ENCODE measurements around the gene ZNRF3. TPM values are rescaled to one million over a fixed set of nuclear protein-coding genes. Genes with fewer than 3 reads are reported as not detected.
"Not testable (repeated sequence)": the region's sequence is repeated elsewhere in the genome, so short reads cannot be mapped to it uniquely, and the experiment has no call there.

Gene ZNRF3
- total RNA-seq, 6 experiments from 2014 or later, result 5.8 to 9.2 (median 6.9) TPM

DNA sequence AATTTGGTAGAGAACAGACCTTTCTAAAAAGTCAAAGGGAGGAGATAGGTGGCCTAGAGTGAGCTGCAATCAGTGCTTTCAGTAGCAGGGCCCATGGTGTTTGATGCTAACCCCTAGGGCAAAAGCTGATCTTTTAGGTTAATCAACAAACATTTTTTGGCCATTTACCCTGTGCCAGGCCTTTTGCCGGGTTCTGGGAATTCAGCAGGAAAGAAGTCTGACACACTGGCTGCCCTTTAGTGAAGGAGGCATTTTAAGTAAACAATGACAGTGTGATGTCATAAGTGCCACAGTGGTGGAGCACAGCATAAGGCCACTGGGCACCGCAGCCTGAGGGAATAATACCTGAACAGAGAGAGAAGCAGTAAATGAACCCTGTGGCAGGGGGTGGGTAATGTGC is 149.2 kb downstream of the ZNRF3 start:
- intact Hi-C loops (cut with DNase I), result no loop called here
- peaks cover 0 to 64% (median 14%) of the 10 kb centered on the region in 4 donors for H3K4me1 ChIP-seq
- H3K27ac ChIP-seq, result peak overlapping the region; percentile 85 to 94 (median 92)
- peak; percentile 49 to 86 (median 77) for DNase-seq
- no peak overlapping the region for H3K4me3 ChIP-seq
- H3K27me3 ChIP-seq, result no peaks in the 10 kb centered on the region
- H3K36me3 ChIP-seq, result no peaks in the 10 kb centered on the region
- H3K9me3 ChIP-seq, result no peaks in the 10 kb centered on the region
- WGBS (ENCODE audit: insufficient coverage, low coverage, low lambda C conversion rate, missing lambda C conversion rate), result 20% methylated on average over 2 of the region's 2 CpGs
- ATAC-seq, result peak; percentile 66 to 84 (median 71)
- TF ChIP-seq, protein P1, sequence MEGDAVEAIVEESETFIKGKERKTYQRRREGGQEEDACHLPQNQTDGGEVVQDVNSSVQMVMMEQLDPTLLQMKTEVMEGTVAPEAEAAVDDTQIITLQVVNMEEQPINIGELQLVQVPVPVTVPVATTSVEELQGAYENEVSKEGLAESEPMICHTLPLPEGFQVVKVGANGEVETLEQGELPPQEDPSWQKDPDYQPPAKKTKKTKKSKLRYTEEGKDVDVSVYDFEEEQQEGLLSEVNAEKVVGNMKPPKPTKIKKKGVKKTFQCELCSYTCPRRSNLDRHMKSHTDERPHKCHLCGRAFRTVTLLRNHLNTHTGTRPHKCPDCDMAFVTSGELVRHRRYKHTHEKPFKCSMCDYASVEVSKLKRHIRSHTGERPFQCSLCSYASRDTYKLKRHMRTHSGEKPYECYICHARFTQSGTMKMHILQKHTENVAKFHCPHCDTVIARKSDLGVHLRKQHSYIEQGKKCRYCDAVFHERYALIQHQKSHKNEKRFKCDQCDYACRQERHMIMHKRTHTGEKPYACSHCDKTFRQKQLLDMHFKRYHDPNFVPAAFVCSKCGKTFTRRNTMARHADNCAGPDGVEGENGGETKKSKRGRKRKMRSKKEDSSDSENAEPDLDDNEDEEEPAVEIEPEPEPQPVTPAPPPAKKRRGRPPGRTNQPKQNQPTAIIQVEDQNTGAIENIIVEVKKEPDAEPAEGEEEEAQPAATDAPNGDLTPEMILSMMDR (IDR thresholded peaks at IDR 0.05), result no peak
- TF ChIP-seq POLR2A (IDR thresholded peaks at IDR 0.05), result peak; percentile 89

DNA sequence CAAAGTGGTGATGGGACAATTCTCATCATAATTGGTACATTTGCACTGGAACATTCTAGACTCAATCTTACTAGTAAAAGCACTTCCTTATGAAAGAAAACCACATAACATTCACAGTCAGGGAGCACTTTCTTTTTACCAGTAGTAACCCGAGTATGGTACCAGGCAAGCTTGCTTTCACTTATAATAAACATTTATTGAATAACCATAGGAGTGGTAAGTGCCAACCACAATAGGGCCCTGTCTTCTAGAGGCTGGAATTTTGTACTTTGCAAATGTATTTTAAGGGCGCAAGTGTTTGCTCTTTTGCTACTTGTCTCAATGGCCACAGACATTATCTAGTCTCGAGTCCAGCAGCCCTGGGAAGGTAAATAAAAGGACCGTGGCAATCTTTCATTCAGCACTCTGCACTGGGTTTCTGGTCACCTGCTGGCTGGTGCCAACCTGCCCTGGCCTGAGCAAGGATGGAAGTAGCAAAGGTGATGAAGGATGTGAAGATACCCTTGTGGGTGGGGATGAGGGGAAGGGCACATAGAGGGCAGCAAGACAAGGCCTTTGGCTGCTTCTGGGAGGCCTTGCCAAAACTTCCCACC is 154.1 kb downstream of the ZNRF3 start:
- H3K4me1 ChIP-seq, result peaks cover 0 to 42% (median 6%) of the 10 kb centered on the region in 4 donors
- intact Hi-C loops (cut with DNase I), result no loop called here
- ATAC-seq, result peak; percentile 28 to 64 (median 50)
- TF ChIP-seq, protein P1 (IDR thresholded peaks at IDR 0.05), result no peak
- TF ChIP-seq POLR2A (IDR thresholded peaks at IDR 0.05), result no peak
- H3K27me3 ChIP-seq, result no peaks in the 10 kb centered on the region
- no peak for DNase-seq
- peak overlapping the region in 2 of 3 donors; percentile 8 to 43 for H3K27ac ChIP-seq
- no peaks in the 10 kb centered on the region for H3K9me3 ChIP-seq
- 35% methylated on average over 3 of the region's 4 CpGs for WGBS (ENCODE audit: insufficient coverage, low coverage, low lambda C conversion rate, missing lambda C conversion rate)
- no peak overlapping the region for H3K4me3 ChIP-seq
- no peaks in the 10 kb centered on the region for H3K36me3 ChIP-seq

DNA sequence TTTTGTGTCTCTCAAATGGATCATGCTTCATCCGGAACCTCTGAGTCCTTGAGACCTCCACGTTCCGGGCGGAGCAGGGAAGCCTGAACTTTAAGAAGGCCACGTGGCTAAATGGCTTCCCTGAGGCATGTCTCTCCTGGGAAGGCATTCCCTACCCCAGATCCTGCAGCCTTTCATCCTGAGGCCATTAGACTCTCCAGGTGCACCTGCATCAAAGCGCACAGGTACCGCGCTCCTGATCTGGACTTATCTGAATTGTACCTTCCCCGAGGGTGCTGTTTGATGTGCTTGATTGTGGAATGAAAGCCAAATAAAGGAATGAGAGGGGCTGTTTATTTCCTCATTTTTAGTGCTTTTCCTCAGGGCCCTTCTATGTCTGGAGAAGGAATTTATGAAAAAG is 155.8 kb downstream of the ZNRF3 start:
- no peaks in the 10 kb centered on the region for H3K9me3 ChIP-seq
- no peak overlapping the region for H3K4me3 ChIP-seq
- no peaks in the 10 kb centered on the region for H3K27me3 ChIP-seq
- H3K27ac ChIP-seq, result no peak overlapping the region
- DNase-seq (no peak), ATAC-seq (no peak)
- H3K36me3 ChIP-seq, result no peaks in the 10 kb centered on the region
- TF ChIP-seq, protein P1 (IDR thresholded peaks at IDR 0.05), result no peak
- TF ChIP-seq POLR2A (IDR thresholded peaks at IDR 0.05), result no peak
- H3K4me1 ChIP-seq, result peaks cover 0 to 30% (median 0%) of the 10 kb centered on the region in 4 donors
- WGBS (ENCODE audit: insufficient coverage, low coverage, low lambda C conversion rate, missing lambda C conversion rate), result 82% methylated on average over 9 of the region's 9 CpGs
- intact Hi-C loops (cut with DNase I), result no loop called here

DNA sequence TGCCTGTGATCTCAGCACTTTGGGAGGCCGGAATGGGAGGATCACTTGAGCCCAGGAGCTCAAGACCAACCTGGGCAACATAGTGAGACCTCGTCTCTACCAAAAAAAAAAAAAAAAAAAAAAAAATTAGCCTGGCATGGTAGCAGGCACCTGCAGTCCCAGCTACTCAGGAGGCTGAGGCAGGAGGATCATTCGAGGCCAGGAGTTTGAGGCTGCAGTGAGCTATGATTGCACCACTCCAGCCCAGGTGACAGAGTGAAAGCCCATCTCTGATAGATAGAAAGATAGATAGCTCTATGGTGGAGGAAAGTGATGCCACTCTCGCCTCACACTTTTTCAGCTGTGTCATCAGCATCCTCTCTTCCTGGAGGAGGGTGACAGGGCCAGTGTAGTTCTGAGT is 156.3 kb downstream of the ZNRF3 start:
- H3K27ac ChIP-seq, DNase-seq, H3K27me3 ChIP-seq, H3K9me3 ChIP-seq, H3K4me3 ChIP-seq, H3K36me3 ChIP-seq, ATAC-seq: not testable (repeated sequence)
- H3K4me1 ChIP-seq, result peaks cover 0 to 34% (median 0%) of the 10 kb centered on the region in 4 donors
- intact Hi-C loops (cut with DNase I), result loop anchor here (5.0 kb wide), 1 partner anchor 187 kb away; no protein-coding TSS in a partner anchor
- WGBS (ENCODE audit: insufficient coverage, low coverage, low lambda C conversion rate, missing lambda C conversion rate), result 88% methylated on average over 3 of the region's 4 CpGs

DNA sequence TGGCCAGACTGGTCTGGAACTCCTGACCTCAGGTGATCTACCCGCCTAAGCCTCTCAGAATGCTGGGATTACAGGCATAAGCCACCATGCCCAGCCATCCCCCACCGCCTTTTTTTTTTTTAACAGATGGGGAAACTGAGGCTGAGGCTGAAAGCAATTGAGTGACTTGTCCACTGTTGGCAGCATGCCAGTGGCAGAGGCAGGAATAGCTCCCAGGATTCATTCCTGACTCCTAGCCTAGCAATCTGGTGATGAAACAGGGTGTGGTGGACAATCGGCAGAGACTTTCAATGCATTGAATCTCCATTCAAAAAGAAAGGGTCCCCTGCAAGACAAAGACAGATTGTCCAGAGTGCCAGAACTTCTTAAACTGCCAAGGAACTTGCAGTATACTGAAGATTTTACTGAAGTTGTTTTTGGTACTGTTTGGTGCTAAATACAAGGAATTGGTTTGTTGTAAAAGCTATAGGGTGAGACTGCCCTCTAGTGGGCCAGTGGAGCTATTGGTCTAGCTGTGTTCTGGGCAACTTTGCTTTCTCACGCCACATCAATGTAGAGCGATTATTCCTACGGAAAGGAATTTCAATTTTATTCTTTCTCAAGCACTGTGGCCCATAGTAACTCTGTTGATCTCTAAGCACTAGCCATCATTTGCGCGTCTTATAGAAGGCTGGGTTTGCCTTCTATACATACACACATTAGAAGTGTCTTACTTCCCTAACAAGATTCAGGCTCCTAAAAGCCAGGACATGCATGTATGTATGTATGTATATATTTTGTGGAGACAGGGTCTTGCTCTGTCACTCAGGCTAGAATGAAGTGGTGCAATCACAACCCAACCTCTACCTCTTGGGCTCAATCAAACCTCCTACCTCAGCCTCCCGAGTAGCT is 157.3 kb downstream of the ZNRF3 start:
- ATAC-seq (peak; percentile 73 to 83 (median 78)), DNase-seq (peak in 1 of 3 donors; percentile 71)
- intact Hi-C loops (cut with DNase I), result loop anchor here (5.0 kb wide), 1 partner anchor 188 kb away; no protein-coding TSS in a partner anchor
- no peaks in the 10 kb centered on the region for H3K9me3 ChIP-seq
- no peaks in the 10 kb centered on the region for H3K27me3 ChIP-seq
- H3K36me3 ChIP-seq, result no peaks in the 10 kb centered on the region
- 26% methylated on average over 9 of the region's 9 CpGs for WGBS (ENCODE audit: insufficient coverage, low coverage, low lambda C conversion rate, missing lambda C conversion rate)
- no peak for TF ChIP-seq POLR2A (IDR thresholded peaks at IDR 0.05)
- TF ChIP-seq, protein P1 (IDR thresholded peaks at IDR 0.05), result peak; percentile 94 to 99 (median 96)
- no peak overlapping the region for H3K4me3 ChIP-seq
- H3K4me1 ChIP-seq, result peaks cover 0 to 35% (median 0%) of the 10 kb centered on the region in 4 donors
- no peak overlapping the region for H3K27ac ChIP-seq
